Activated naive CD4-positive, alpha-beta T cell treated with Interleukin-2 at 50 U/mL for 16 hours (primary cell): ENCODE results near the gene C2orf74.
"Not testable (repeated sequence)": the region's sequence is repeated elsewhere in the genome, so short reads cannot be mapped to it uniquely, and the experiment has no call there.

ENCODE experiments used
- DNase-seq: peaks from one replicate; pipeline ENCODE4 v3.0.0-alpha.2; 2020

C2orf74 gene

DNA sequence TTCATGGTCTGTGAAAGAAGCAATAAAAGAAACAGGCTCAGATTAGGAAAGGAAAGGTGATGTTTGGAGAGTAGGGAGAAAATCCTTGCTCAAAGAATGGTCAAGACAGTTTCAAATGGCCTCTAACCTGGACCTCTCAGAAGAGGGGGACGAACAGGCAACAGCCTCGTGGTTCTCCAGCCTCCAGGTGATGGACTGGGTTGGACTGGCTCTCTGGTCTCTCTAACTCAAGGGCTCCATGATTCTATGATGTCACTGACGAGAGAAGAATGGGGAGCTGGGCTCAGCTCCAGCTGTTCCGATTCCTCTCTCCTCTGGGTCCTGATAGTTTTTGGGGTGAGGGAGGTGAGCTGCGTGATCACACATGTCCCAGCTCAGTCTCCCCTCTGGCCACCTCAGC lies at the start of gene C2orf74:
C2orf74 (plus strand) TSS at position 301 of the 400 bp plus-strand sequence. CDS start 327 bp downstream, outside the sequence.
- no peak for DNase-seq

DNA sequence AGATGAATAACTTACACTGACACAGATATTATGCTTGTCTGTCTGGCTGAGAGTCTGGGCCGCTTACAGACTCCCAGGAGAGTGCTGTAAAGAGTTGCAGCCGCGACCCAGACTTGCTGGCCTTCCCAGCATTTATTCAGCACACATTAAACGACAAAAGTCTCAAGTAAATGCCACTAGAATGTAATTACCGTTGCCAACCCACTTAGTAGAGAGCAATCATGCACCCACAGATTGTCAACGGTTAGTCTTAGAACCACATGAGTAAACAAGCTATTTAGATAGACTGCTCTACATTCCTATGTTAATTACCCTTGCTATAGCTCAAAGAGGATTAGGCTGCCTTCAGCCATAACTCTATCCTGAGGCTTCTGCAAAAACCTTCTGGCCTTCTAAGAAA lies 47.8 kb upstream of the C2orf74 start:
- no peak for DNase-seq

DNA sequence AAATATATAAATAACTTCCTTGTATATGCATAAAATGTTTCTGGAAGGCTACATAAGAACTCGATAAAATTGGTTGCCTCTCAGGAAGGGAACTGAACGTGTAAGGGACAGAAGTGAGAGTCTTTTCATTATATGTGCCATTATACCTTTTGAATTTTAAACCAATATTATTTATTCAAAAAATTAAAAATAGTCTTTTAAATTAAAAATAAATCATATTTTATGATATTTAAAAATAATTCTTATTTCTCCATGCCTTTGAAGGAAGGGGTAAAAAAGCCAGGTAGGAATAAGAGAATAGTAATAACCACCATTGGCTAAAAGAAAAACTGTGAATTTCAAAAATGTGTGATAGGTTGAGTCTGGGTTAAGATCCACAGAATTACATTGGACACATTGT lies 45.7 kb upstream of the C2orf74 start:
- no peak for DNase-seq

DNA sequence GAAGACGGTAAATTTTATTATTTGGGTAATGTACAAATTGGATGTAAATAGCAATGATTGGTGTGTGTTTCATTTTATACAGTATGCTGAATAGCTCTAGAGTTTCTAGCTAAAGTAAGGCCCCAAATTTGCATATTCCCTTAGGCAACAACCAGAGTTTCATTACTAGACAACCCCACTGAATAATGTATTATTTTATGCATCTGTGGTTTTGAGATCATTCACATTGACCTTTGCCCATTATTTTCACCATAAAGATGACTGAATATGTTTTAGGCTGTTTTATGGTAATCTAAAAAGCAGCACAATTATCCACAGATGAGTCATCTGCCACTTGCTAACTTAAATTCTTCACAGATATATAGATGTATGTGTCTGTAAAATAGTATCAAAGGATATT lies 44.5 kb upstream of the C2orf74 start:
- no peak for DNase-seq

DNA sequence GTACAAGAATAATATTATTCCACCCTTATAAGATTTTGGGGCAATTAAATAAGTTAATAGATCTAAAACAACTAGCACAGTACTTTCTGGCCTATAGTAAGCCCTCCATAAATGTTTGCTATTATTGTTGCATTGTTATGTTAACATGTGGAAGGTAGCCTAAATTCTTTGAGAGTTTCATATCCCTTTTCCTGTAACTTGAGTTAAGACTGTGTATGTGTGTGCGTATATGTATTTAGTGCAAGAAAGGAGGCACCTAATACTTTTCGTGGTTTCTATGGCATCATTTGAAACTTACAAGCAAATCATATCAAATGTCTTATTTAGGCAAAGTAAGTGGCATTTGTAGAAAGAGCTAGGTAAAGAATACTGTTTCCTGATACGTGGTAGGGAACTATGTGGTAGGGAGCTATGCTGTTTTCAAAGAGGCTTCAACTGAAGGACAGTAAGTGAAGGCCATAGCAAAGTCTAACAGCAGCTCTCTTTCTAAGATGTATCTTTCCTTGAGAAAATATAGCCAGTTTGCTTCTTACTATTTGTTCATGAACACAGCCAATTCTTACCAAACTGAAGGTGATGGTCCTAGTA lies 36.8 kb upstream of the C2orf74 start:
- no peak for DNase-seq

DNA sequence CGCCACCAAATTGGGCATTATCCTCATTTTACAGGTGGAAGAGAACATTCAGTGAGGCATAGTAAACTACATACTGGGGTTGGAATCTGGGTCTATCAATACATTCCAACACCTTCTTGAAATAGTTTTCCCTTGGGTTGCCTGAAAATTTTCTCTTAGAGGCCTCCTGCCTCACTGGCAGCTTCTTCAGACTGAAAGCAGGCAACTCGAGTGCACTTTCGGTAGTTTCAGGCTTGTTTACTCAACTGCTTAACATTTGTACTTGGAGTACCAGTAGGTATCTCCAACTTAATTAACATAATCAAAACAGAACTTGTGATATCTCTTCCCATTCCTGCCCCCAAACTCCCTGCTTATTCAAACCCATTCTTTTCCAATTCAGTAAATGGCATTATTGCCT lies 36.2 kb upstream of the C2orf74 start:
- DNase-seq: no peak

DNA sequence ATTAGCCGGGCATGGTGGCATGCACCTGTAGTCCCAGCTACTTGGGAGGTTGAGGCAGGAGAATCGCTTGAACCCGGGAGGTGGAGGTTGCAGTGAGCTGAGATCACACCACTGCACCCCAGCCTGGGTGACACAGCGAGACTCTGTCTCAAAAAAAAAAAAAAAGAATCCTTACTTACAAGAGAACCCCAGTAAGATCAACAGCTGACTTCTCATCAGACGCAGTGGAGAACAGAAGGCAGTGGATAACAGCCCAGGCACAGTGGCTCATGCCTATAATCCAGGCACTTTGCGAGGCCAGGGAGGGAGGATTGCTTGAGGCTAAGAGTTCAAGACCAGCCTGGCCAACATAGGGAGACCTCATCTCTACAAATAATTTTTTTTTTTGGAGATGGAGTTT lies 33.9 kb upstream of the C2orf74 start:
- not testable (repeated sequence) for DNase-seq

DNA sequence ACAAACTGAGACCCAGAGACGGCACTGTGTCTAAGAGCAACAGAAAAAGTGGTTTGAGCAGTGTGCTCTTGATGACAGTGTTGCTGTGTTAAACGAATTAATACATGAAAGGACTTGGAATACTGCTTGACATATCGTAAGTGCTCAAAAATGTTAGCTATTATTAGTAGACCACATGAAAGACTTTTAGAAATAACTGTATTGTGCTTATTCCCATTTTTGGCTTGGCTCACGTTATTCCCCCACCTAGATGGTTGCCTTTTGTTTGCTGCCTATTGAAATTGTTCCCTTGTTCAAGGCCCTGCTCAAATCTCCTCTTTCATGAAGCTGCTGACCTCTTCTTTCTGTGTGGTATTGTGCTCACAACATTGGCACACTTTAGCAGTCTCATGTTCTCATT lies 27.8 kb upstream of the C2orf74 start:
- no peak for DNase-seq

DNA sequence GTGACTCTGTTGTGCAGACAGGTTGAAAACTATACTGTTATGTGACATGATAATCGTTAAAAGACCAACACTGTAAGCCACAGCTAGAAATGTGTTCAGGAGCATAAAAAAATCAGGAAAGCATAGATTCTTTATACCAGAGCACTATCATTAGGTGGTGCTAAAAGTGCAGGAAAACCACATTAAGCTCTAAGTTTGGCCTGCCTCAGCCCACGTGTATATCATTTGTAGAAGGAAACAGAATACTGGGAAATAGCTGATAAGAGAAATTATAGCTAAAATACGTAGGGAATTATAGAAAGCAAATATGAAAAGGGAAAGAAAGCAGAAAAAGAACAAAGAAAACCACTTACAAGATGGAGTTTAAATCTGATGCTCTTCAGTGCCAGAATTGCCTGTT lies 26.5 kb upstream of the C2orf74 start:
- DNase-seq: no peak

DNA sequence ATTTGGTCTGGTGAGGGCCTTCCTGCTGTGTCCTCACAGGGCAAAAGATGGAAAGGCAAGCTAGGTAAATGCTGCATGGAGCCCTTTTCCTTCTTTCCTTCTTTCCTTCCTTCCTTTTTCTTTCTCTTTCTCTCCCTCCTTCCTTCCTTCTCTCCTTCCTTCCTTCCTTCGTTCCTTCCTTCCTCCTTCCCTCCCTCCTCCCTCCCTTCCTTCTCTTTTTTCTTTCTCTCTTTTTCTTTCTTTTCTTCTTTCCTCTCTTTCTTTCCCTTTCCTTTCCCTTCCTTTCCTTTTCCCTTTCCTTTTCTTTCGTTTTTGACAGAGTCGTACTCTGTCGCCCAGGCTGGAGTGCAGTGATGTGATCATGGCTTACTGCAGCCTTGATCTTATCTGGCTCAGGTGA lies 23.1 kb upstream of the C2orf74 start:
- DNase-seq: no peak

DNA sequence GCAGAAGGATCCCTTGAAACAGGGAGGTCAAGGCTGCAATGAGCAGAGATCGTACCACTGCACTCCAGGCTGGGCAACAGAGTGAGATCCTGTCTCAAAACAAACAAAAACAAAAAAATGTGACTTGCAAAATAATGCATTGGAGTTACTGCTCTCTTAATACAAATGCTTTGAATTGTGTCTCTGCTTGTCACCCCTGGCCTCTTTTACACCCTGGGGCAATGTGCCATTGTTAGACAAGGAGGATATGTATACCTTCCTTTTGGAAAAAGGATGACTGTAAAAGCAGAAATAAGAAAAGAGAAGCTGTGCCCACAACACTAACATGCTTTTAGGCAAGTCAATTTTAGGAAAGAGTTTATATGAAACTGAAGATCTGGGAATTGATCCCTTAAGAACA lies 20.8 kb upstream of the C2orf74 start:
- DNase-seq: no peak

DNA sequence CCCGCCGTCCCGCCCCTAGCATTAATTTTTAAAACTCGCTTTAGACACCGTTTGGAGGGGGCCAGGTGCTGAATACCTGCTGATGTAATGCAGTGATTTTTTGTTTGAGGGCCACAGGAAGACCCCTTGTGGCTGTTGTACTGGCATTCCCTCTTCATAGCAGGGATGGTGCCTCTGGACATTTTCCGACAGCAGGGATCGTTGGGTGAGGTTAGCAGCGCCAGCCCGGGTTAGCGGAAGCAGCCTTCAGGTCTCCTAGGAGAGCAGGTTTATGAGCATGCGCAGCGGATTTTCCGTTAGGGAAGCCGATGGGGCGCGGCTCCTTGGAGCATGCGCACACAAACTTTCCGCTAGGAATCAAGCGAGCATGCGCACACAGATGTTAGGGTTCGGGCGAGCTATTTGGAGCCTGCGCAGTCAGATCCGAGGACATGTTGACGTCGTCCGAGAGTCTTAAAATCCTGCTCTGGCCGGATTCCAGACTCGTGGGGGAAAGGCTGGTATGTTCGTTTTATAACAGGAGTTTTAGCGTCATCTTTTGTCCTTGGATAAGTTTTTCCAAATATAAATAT lies 17.2 kb upstream of the C2orf74 start:
- DNase-seq: peak; percentile 92

DNA sequence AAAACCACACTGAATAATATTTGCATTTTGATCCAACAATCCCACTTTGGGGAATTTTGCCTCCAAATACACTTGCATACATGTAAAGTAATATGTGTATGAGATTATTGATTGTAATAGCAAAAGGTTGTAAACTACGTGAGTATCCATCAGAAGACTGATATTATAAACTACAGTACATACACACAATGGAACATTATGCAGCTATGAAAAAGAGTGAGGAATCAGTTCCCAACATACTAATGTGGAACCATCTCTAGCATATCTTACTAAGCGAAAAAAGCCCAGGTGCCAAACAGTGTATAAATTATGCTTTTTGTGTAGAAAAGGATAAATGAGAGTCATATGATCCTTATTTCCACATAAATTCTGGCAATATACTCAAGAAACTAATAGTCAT lies 16.0 kb upstream of the C2orf74 start:
- DNase-seq: no peak

DNA sequence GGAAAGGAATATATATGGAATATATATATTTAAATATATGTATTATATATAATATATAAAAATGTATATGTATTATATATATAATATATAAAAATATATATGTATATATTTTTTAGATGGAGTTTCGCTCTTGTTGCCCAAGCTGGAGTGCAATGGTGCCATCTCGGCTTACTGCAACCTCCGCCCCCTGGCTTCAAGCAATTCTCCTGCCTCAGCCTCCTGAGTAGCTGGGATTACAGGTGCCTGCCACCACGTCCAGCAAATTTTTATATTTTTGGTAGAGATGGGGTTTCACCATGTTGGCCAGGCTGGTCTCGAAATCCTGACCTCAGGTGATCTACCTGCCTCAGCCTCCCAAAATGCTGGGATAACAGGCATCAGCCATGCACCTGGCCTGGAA lies 13.9 kb upstream of the C2orf74 start:
- DNase-seq: not testable (repeated sequence)

DNA sequence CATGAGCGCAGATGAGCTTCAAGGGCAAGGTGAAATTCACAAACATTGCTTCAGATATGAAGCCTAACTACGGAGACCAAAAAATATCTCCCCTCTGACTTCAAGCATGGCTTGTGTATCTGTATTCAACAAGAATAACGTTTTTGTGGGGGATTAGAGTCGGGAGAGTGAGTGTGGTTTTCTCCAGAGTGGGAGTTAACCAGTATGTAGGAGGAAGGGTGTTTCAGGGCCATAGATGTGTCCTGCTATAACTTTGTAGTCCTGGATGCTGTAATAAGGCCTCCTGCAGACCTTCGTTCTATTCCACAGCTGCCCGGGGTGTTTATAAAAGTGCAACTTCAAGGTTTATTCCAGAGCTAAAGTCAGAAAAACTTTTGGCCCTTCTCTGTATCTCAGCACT lies 12.9 kb upstream of the C2orf74 start:
- DNase-seq: no peak

DNA sequence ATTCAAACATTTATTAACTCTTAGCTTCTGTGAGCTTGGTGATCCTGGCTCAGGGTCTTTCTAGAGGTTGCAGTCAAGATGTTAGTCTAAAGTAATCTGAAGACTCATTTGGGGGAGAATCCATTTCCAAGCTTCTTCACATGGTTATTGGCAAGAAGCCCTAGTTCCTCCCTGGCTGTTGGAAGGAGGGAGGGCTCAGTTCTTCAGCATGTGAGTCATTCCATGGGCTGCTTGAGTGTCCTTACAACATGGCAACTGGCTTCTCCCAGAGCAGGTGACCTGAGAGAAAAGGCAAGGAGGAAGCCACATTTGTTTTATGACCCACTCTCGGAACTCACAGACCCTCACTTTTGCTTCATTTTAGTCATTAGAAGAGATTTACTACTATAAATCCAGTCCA lies 10.6 kb upstream of the C2orf74 start:
- no peak for DNase-seq

DNA sequence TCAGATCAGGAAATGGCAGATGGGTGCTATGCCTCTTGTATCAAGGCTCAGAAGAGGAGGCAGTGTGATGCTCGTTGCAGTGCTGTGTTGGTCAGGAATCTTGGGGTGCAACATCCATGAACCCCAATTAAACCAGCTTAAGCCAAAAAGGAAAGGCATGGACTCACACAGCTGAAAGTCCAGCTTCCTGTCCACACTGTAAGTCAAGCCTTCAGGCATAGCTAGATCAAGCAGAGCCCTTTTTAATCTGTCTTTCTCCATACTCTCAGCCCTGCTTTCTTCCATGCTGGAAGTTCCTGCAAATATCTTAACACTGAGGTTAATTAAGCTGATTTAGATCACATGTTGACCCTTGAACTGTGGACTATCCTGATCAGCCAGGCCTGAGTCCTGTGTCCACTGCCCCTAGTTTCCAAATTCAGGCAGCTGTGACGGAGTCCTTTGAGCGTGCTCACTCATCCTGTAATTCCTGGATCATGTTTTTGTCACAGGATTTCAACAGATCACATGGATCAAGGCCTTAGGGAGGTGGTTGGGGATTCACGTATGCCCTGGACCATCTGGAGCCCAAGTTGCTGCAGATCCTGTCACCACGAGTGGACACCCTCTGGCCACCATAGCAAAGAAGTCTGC lies 4.5 kb upstream of the C2orf74 start:
- no peak for DNase-seq

DNA sequence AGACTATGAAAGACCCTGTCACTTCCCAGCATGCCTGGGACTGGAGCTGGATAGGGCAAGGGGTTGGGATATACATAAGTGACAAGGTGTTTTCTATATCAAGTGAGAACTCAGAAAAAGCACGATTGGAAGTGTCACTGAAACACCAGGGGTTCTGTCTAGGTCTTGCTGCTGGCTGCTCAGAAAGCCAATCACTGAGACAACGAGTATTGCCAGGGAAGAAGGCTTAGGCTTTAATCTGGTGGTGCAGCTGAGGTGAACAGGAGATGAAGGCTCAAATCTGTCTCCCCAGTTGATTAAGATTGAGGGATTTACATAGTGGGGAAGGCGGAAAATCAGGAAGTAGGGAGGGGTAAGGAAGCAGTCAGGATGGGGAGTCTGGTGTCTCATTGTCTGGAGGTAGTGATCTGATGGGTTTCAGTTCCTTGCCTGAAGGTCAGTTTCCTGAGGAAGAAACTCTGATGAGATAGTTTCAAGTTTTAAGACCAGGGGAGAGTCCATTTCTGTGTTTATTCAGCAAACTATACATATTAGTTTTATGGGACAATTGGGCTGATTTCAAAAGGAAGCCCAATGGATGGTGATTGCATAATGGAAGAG lies 3.5 kb upstream of the C2orf74 start:
- DNase-seq: no peak

DNA sequence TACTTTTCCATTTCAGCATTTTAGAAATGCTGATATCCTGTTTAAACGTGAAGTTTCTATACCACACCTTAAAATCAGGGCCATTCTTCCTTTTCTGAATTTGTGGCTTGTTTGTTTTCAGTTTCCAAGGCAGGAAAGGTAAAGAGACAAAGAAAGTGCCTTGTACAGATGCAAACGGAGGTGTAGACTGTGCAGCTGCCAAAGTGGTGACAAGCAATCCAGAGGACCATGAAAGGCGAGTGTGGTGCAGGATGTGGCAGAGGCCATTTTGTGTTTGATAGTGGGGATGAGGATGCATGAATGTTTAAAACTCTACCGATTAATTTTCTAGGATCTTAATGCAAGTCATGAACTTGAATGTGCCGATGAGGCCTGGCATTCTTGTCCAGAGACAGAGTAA lies 733 bp downstream of the C2orf74 start:
- DNase-seq: no peak

DNA sequence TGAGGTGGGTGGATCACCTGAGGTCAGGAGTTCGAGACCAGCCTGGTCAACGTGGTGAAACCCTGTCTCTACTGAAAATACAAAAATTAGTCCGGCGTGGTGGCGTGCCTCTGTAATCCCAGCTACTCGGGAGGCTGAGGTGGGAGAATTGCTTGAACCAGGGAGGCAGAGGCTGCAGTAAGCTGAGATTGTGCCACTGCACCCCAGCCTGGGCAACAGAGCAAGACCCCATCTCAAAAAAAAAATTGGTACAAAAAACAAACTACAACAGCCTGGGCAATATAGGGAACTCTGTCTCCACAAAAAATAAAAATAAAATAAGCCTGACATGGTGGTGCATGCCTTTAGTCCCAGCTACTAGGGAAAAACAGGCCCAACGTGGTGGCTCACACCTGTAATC lies 3.1 kb downstream of the C2orf74 start:
- not testable (repeated sequence) for DNase-seq

DNA sequence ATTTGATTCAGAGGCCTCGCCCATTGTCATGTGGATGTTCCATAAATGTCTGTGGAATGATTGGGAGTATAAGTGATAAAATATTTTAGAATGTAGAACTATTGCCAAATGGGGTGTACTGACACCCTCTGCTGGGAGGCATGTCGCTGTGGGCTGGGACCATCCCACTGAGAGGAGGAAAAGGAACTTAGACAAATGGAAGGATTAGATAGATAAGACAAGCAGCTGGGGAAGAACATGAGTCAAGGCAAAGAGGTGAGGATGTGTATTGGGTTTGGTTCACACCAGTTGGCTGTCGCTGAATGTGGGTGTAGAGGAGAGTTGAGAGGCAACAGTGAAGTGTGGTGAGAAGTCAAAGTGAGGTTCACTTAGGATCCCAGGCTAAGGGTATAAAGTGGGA lies 4.0 kb downstream of the C2orf74 start:
- DNase-seq: no peak

DNA sequence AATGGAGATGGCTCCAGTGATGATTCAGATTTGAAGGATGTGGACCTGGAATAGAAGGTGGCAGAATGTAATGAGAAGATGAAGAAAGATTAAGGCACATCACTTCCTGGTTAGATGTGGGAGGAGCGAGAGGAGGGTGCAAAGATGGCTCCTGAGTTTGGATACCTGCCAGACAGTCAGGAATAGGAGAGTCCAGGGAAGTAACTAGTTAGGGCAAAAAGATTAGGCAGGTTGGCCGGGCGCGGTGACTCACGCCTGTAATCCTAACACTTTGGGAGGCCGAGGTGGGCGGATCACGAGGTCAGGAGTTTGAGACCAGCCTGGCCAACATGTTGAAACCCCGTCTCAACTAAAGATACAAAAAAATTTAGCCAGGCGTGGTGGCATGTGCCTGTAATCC lies 5.6 kb downstream of the C2orf74 start:
- no peak for DNase-seq

DNA sequence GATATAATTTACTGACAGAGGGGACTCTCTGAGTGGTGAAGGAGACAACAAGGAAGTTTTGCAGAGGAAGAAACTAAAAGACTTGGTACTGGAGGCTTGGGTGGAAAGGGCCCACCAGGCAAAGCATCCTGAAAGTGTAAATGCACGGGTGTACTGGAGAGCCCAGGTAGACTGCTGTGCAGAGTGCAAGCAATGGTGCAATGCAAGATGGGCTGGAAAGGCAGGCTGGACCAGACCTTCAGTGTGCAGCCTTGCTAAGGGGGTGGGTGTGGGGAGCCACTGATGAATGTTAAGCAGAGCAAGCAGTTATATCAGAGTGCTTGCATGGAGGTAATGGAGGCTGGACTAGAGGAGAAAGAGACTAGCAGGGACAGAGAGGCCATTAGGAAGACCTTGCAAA lies 10.7 kb downstream of the C2orf74 start:
- no peak for DNase-seq

DNA sequence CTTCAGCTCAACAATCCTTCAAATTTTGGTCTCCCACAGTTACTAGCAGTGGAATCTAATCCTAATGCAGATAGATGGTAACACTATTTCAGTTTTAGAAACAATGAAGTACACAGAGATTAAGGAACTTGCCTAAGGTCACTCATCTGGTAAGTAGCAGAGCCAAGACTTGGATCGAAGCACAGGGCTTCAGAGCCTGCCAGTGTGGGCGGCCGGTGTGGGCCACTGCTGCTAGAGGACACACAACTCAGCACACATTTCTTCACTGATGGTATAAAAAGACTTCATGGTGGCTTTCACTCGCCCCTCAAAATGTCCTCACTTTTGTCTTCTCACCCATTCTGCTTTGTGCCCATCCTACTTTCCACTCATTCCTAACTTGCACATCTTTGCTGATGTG lies 11.1 kb downstream of the C2orf74 start:
- DNase-seq: no peak

DNA sequence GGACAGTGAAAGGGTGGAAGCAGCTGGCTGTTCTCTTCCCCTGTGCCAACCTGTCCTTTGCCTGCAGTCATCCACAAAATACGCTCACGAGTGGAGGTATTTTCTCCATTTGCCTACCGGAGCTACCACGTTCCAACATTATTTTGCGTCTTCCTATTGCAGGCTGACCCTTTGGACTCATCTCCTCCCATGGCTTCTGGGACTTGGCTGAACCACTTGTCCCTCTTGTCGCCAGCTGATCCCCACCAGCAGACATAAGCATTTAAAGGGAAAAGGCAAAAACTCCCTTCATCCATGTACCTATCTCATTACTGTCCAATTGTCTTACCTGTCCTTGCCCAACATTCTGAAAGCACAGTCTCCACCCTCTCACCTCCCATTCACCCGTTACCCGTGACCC lies 13.0 kb downstream of the C2orf74 start:
- DNase-seq: no peak
